IMR-90 (cell line): ENCODE results near the gene ZNF397. TPM values are rescaled to one million over a fixed set of nuclear protein-coding genes. Genes with fewer than 3 reads are reported as not detected.
"Not testable (repeated sequence)": the region's sequence is repeated elsewhere in the genome, so short reads cannot be mapped to it uniquely, and the experiment has no call there.

Source experiments
- ATAC-seq: fragments of 200-7000 bp; cut with Tn5 transposase; 2 replicates; pipeline ENCODE4 v1.9.1; 2020; ENCODE audit warnings: low read depth, mild to moderate bottlenecking, moderate library complexity
- BruUV-seq: library from RNA; stranded (reverse); fragments of 400-500 nt; replicated peaks from 2 replicates; lab custom pipeline; 2021; lab: Mats Ljungman, UMichigan
- CTCF ChIA-PET: fragments of 300-600 bp; formaldehyde crosslinking; extraction: SDS; loops from one replicate; lab custom pipeline; 2021; ENCODE audit warnings: antibody characterized with exemption; lab: Yijun Ruan, JAX
- POLR2A ChIA-PET: fragments of 300-600 bp; sonication (Branson Sonifier 250); formaldehyde crosslinking; loops from one replicate; lab custom pipeline; 2022; ENCODE audit warnings: antibody characterized with exemption; ENCODE audit not compliant: unreplicated experiment; lab: Charles Lee
- DNase-seq: peaks from one replicate; pipeline ENCODE4 v3.0.0; 2013
- H2AFZ ChIP-seq: replicated peaks from 2 replicates; pipeline ENCODE3; 2013; ENCODE audit warnings: low read length, mild to moderate bottlenecking; ENCODE audit not compliant: poor library complexity
- H2AK5ac ChIP-seq: 2 replicates; pipeline ENCODE4 v1.6.1; 2013; ENCODE audit warnings: low read depth, low read length, inconsistent platforms
- H2AK9ac ChIP-seq: replicated peaks from 2 replicates; pipeline ENCODE3; 2013; ENCODE audit warnings: mild to moderate bottlenecking, low read depth, low read length, moderate library complexity; ENCODE audit not compliant: poor library complexity
- H2BK120ac ChIP-seq: 2 replicates; pipeline ENCODE4 v1.6.1; 2013; ENCODE audit warnings: low read depth, low read length, inconsistent platforms
- H2BK15ac ChIP-seq: 3 replicates; pipeline ENCODE4 v1.6.1; 2013; ENCODE audit warnings: low read depth, low read length, inconsistent platforms
- H2BK20ac ChIP-seq: 2 replicates; pipeline ENCODE4 v1.6.1; 2013; ENCODE audit warnings: low read depth, mild to moderate bottlenecking, inconsistent platforms, low read length, moderate library complexity
- H2BK5ac ChIP-seq: 2 replicates; pipeline ENCODE4 v1.6.1; 2013; ENCODE audit warnings: mild to moderate bottlenecking, low read depth, low read length, inconsistent platforms; ENCODE audit not compliant: poor library complexity, severe bottlenecking
- H3K14ac ChIP-seq: replicated peaks from 2 replicates; pipeline ENCODE4 v1.6.1; 2013; ENCODE audit warnings: low read depth, low read length, inconsistent platforms
- H3K18ac ChIP-seq: 2 replicates; pipeline ENCODE4 v1.6.1; 2013; ENCODE audit warnings: low read depth, low read length, control low read depth
- H3K23ac ChIP-seq: 2 replicates; pipeline ENCODE4 v1.6.1; 2013; ENCODE audit warnings: low read depth, low read length, inconsistent platforms
- H3K27ac ChIP-seq: 2 replicates; pipeline ENCODE4 v1.5.1; 2013; ENCODE audit warnings: mild to moderate bottlenecking, control low read depth, low read length; ENCODE audit not compliant: insufficient read depth
- H3K27me3 ChIP-seq: 2 replicates; pipeline ENCODE4 v1.6.1; 2013; ENCODE audit warnings: low read length; ENCODE audit not compliant: control insufficient read depth, insufficient read depth
- H3K36me3 ChIP-seq: 2 replicates; pipeline ENCODE4 v1.6.1; 2013; ENCODE audit warnings: low read length, mixed read lengths; ENCODE audit not compliant: control insufficient read depth, insufficient read depth
- H3K4ac ChIP-seq: 2 replicates; pipeline ENCODE4 v1.6.1; 2013; ENCODE audit warnings: low read depth, low read length, inconsistent platforms
- H3K4me1 ChIP-seq: 2 replicates; pipeline ENCODE4 v1.6.1; 2013; ENCODE audit warnings: low read length, mixed read lengths; ENCODE audit not compliant: control insufficient read depth, insufficient read depth
- H3K4me2 ChIP-seq: 2 replicates; pipeline ENCODE4 v1.6.1; 2013; ENCODE audit warnings: low read depth, mild to moderate bottlenecking, control low read depth, low read length, moderate library complexity
- H3K4me3 ChIP-seq: 2 replicates; pipeline ENCODE4 v1.5.1; 2013; ENCODE audit warnings: low read depth, mild to moderate bottlenecking, control low read depth, low read length, moderate library complexity; ENCODE audit not compliant: insufficient read depth
- H3K56ac ChIP-seq: 2 replicates; pipeline ENCODE4 v1.6.1; 2013; ENCODE audit warnings: low read length, inconsistent platforms; ENCODE audit not compliant: insufficient read depth; ENCODE audit errors: extremely low read depth
- H3K79me1 ChIP-seq, 2 experiments: 2 replicates each; pipeline ENCODE4 v1.6.1; 2013; ENCODE audit warnings: low read length in 2 of 2, inconsistent platforms in 1 of 2, low read depth in 1 of 2
- H3K9ac ChIP-seq: 2 replicates; pipeline ENCODE4 v1.6.1; 2013; ENCODE audit warnings: low read depth, low read length, control low read depth
- H3K9me1 ChIP-seq: 2 replicates; pipeline ENCODE4 v1.6.1; 2013; ENCODE audit warnings: low read length, inconsistent platforms; ENCODE audit not compliant: insufficient read depth
- H3K9me3 ChIP-seq: 2 replicates; pipeline ENCODE4 v1.6.1; 2013; ENCODE audit warnings: low read length; ENCODE audit not compliant: control insufficient read depth, insufficient read depth
- H4K20me1 ChIP-seq: 2 replicates; pipeline ENCODE4 v1.6.1; 2013; ENCODE audit warnings: low read length, inconsistent platforms; ENCODE audit not compliant: insufficient read depth
- H4K5ac ChIP-seq: 2 replicates; pipeline ENCODE4 v1.6.1; 2013; ENCODE audit warnings: mild to moderate bottlenecking, low read depth, low read length, control low read depth
- H4K8ac ChIP-seq, 2 experiments: 2 replicates each; pipeline ENCODE4 v1.6.1; 2013; ENCODE audit warnings: low read depth in 2 of 2, low read length in 2 of 2, control low read depth in 1 of 2, inconsistent platforms in 1 of 2
- H4K91ac ChIP-seq: 2 replicates; pipeline ENCODE4 v1.6.1; 2013; ENCODE audit warnings: low read depth, low read length, inconsistent platforms; ENCODE audit not compliant: insufficient read depth
- CEBPB ChIP-seq: IDR thresholded peaks from 2 replicates; pipeline ENCODE4 v1.6.1; 2012; ENCODE audit warnings: low read depth, low read length, improper control_type of control experiment
- CHD1 ChIP-seq: IDR thresholded peaks from 2 replicates; pipeline ENCODE4 v1.6.1; 2012; ENCODE audit warnings: low read depth, low read length, improper control_type of control experiment
- CTCF ChIP-seq: conservative IDR thresholded peaks from 2 replicates; pipeline ENCODE4 v1.5.1; 2012; ENCODE audit warnings: mild to moderate bottlenecking, low read depth, low read length, improper control_type of control experiment
- FOS ChIP-seq: fragments of 150-350 bp; IDR thresholded peaks from 2 replicates; pipeline ENCODE4 v1.6.1; 2016; ENCODE audit warnings: low read depth, low read length
- MXI1 ChIP-seq: IDR thresholded peaks from 2 replicates; pipeline ENCODE4 v1.6.1; 2012; ENCODE audit warnings: low read depth, mild to moderate bottlenecking, low read length, moderate library complexity, borderline replicate concordance
- NFE2L2 ChIP-seq: fragments of 150-350 bp; IDR thresholded peaks from 2 replicates; pipeline ENCODE4 v1.6.1; 2016; ENCODE audit warnings: low read depth, mild to moderate bottlenecking, low read length
- POLR2A ChIP-seq: IDR thresholded peaks from 2 replicates; pipeline ENCODE4 v1.6.1; 2012; ENCODE audit warnings: mild to moderate bottlenecking, low read depth, low read length
- SMC3 ChIP-seq: fragments of 150-350 bp; IDR thresholded peaks from 2 replicates; pipeline ENCODE4 v1.6.1; 2016; ENCODE audit warnings: low read depth, mild to moderate bottlenecking, antibody characterized with exemption, low read length, moderate library complexity
- WGBS, 2 experiments: methylation state at CpG; one replicate each; pipeline versions ENCODE4 v1.1.5 to v1.1.7; 2013; ENCODE audit warnings: missing lambda C conversion rate in 2 of 2; ENCODE audit not compliant: insufficient read length in 1 of 2; ENCODE audit errors: extremely low coverage in 2 of 2; 5-methylcytosine and 5-hydroxymethylcytosine counted together
- dilution Hi-C: fragments of 300-500 bp; cut with HindIII; formaldehyde crosslinking; loops from one replicate; pipeline ENCODE4 v1.14.3; 2018; ENCODE audit warnings: low sequenced_read_pairs; ENCODE audit not compliant: unreplicated experiment
- in situ Hi-C: fragments of 300-500 bp; cut with MboI; formaldehyde crosslinking; loops from 3 replicates; pipeline ENCODE4 v1.14.3; 2019; ENCODE audit warnings: low sequenced_read_pairs, inconsistent platforms, mixed read lengths
- intact Hi-C: fragments of 100-400 bp; cut with micrococcal nuclease; formaldehyde crosslinking; loops from 2 replicates; pipeline ENCODE4 v1.10.0; 2022
- polyA plus RNA-seq, 3 experiments: library from polyadenylated mRNA; depleted of rRNA; stranded (reverse); fragments of >200 nt; gene quantifications; 2 replicates each; pipeline ENCODE4 v1.2.3, GENCODE V29; 2012; ENCODE audit warnings: low replicate concordance in 1 of 3
- total RNA-seq: library from RNA; depleted of rRNA; stranded (reverse); fragments of >200 nt; gene quantifications from 2 replicates; pipeline ENCODE4 v1.2.3, GENCODE V29; 2012

ZNF397 gene
- total and polyA plus RNA-seq, 2 of the 4 experiments (the other 2 are of a cell fraction), result 5.5 to 9.9 TPM

DNA sequence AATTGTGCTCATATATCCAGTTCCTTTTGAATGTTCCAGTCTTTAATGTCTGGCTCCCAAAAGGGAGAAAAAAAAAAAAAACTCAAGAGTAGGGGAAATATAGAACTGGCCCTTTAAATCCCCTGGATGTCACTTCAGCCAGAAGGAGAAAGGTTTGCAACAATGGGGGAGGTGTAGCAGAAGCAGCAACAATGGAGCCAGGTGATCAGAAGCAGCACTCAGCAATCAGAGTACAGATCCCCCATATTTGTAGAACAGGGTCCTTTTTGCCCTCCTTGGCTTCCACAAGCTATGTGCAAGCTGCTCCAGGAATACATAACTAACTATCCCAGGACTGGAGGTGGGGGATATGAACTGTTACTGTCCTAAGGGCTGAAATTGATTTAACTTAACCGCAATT lies 25.8 kb upstream of the ZNF397 start:
- no peaks in the 10 kb centered on the region for H3K9me1 ChIP-seq
- dilution Hi-C loops, result no loop called here
- no peak overlapping the region for H4K91ac ChIP-seq
- H4K8ac ChIP-seq, result no peak overlapping the region
- no peak overlapping the region for H2AK5ac ChIP-seq
- no peak overlapping the region for H3K4me3 ChIP-seq
- BruUV-seq, result no TSS peak
- no peaks in the 10 kb centered on the region for H4K20me1 ChIP-seq
- no peak overlapping the region for H2BK20ac ChIP-seq
- no peak overlapping the region for H2AFZ ChIP-seq
- H3K4ac ChIP-seq, result no peak overlapping the region
- H3K14ac ChIP-seq, result no peak overlapping the region
- TF ChIP-seq CTCF, result no peak
- TF ChIP-seq SMC3, result no peak
- TF ChIP-seq NFE2L2, result no peak
- TF ChIP-seq POLR2A, result no peak
- TF ChIP-seq CEBPB, result no peak
- TF ChIP-seq CHD1, result no peak
- no peak for TF ChIP-seq FOS
- no peak for TF ChIP-seq MXI1
- H3K4me2 ChIP-seq, result no peak overlapping the region
- peaks cover 2% of the 10 kb centered on the region for H3K27me3 ChIP-seq
- no peak overlapping the region for H3K9ac ChIP-seq
- H2BK15ac ChIP-seq, result no peak overlapping the region
- no peak overlapping the region for H3K56ac ChIP-seq
- no peak overlapping the region for H3K27ac ChIP-seq
- WGBS, 2 experiments, result no CpG with 5 or more reads among the region's 1 CpG
- DNase-seq (no peak), ATAC-seq (no peak)
- no peak overlapping the region for H4K5ac ChIP-seq
- H3K4me1 ChIP-seq, result no peaks in the 10 kb centered on the region
- no peaks in the 10 kb centered on the region for H3K79me1 ChIP-seq
- H3K36me3 ChIP-seq, result no peaks in the 10 kb centered on the region
- no peak overlapping the region for H2BK120ac ChIP-seq
- in situ Hi-C loops, result no loop called here
- ChIA-PET POLR2A (no interaction called here), CTCF (no interaction called here)
- no peaks in the 10 kb centered on the region for H3K9me3 ChIP-seq
- no peak overlapping the region for H2BK5ac ChIP-seq
- intact Hi-C loops, result loop anchor here (10.0 kb wide), 1 partner anchor 60 kb away; no protein-coding TSS in a partner anchor
- no peak overlapping the region for H3K23ac ChIP-seq
- H2AK9ac ChIP-seq, result no peak overlapping the region
- H3K18ac ChIP-seq, result no peak overlapping the region

GRCh38 chr18:35216611-35217010 lies 24.2 kb upstream of the ZNF397 start:
- H3K23ac ChIP-seq, H4K91ac ChIP-seq, H2AFZ ChIP-seq, H3K4me2 ChIP-seq, in situ Hi-C loops, H3K14ac ChIP-seq, H2BK20ac ChIP-seq, H4K20me1 ChIP-seq, H3K79me1 ChIP-seq, H3K4me3 ChIP-seq, H3K18ac ChIP-seq, H4K5ac ChIP-seq, H3K9me1 ChIP-seq, H3K36me3 ChIP-seq, H2BK5ac ChIP-seq, H3K4ac ChIP-seq, H3K56ac ChIP-seq, H3K4me1 ChIP-seq, DNase-seq, H3K27me3 ChIP-seq, H2AK5ac ChIP-seq, H3K9ac ChIP-seq, BruUV-seq, H2BK120ac ChIP-seq, dilution Hi-C loops, CTCF ChIA-PET, H3K27ac ChIP-seq, POLR2A ChIA-PET, H2BK15ac ChIP-seq, H4K8ac ChIP-seq, H2AK9ac ChIP-seq, H3K9me3 ChIP-seq, ATAC-seq: not testable (repeated sequence)
- intact Hi-C loops, result loop anchor here (10.0 kb wide), 1 partner anchor 62 kb away; no protein-coding TSS in a partner anchor
- WGBS, 2 experiments, result 70% methylated on average over 7 of the region's 10 CpGs; no CpG with 5 or more reads in 1 of the 2 experiments
